Endothelial cell of umbilical vein (primary cell): ENCODE data around the gene TRAF7. TPM values are rescaled to one million over a fixed set of nuclear protein-coding genes. Genes with fewer than 3 reads are reported as not detected.

ENCODE experiments used
- BruUV-seq: library from RNA; stranded (reverse); fragments of 400-500 nt; replicated peaks from 2 replicates; lab custom pipeline; 2021; lab: Mats Ljungman, UMichigan
- CTCF ChIA-PET: fragments of 300-600, 350-600 bp; sonication (Branson Sonifier 250); formaldehyde crosslinking; loops from one replicate; lab custom pipeline; 2021; ENCODE audit warnings: antibody characterized with exemption, inconsistent platforms; lab: Charles Lee
- POLR2A ChIA-PET: fragments of 300-600, 350-600 bp; sonication (Branson Sonifier 250); formaldehyde crosslinking; loops from one replicate; lab custom pipeline; 2021; ENCODE audit warnings: antibody characterized with exemption, inconsistent platforms; lab: Charles Lee
- DNase-seq: peaks from one replicate; pipeline ENCODE4 v3.0.0-alpha.2; 2011; ENCODE audit warnings: low read depth, low spot score
- FAIRE-seq: peaks from 2 replicates; lab custom pipeline; 2011; peaks lifted over from hg19 to GRCh38; lab: Jason Lieb, UNC
- H2AFZ ChIP-seq: 2 replicates; pipeline ENCODE4 v1.6.0; 2012; ENCODE audit warnings: low read depth, low read length, control low read depth, inconsistent platforms
- H3K27ac ChIP-seq: 2 replicates; pipeline ENCODE4 v1.5.1; 2011; ENCODE audit warnings: low read depth, mild to moderate bottlenecking, control low read depth, low read length, moderate library complexity; ENCODE audit not compliant: insufficient read depth
- H3K27me3 ChIP-seq, 2 experiments: 2 replicates each; pipeline versions ENCODE4 v1.6.0 to v1.6.1; 2011; ENCODE audit warnings: low read length in 2 of 2, mixed read lengths in 1 of 2; ENCODE audit not compliant: control insufficient read depth in 2 of 2, insufficient read depth in 2 of 2
- H3K36me3 ChIP-seq, 2 experiments: 2 replicates in 1 of 2; 3 replicates in 1 of 2; pipeline ENCODE4 v1.5.1; 2011; ENCODE audit warnings: low read length in 2 of 2, mild to moderate bottlenecking in 1 of 2, moderate library complexity in 1 of 2; ENCODE audit not compliant: control insufficient read depth in 2 of 2, insufficient read depth in 2 of 2; ENCODE audit errors: extremely low read depth in 1 of 2
- H3K4me1 ChIP-seq: 3 replicates; pipeline ENCODE4 v1.5.1; 2011; ENCODE audit warnings: mild to moderate bottlenecking, low read length; ENCODE audit not compliant: control insufficient read depth, insufficient read depth; ENCODE audit errors: extremely low read depth
- H3K4me2 ChIP-seq: 2 replicates; pipeline ENCODE4 v1.6.1; 2011; ENCODE audit warnings: low read length, control low read depth, mixed read lengths; ENCODE audit not compliant: insufficient read depth
- H3K4me3 ChIP-seq, 3 experiments: fragments of 200-600 bp in 1 of 3; sonication (generic), shearing (Covaris generic) in 1 of 3; replicated peaks in 1 of 3; 2 replicates each; pipeline ENCODE4 v1.5.1; 2011 to 2016; ENCODE audit warnings: control low read depth in 3 of 3, low read length in 3 of 3, mild to moderate bottlenecking in 2 of 3, inconsistent platforms in 1 of 3, low read depth in 1 of 3, moderate library complexity in 1 of 3; ENCODE audit not compliant: insufficient read depth in 1 of 3
- H3K79me2 ChIP-seq: 2 replicates; pipeline ENCODE4 v1.6.0; 2012; ENCODE audit warnings: low read length, inconsistent platforms; ENCODE audit not compliant: control insufficient read depth, insufficient read depth
- H3K9ac ChIP-seq: replicated peaks from 2 replicates; pipeline ENCODE3; 2011; ENCODE audit warnings: low read length, control low read depth; ENCODE audit not compliant: insufficient read depth; ENCODE audit errors: extremely low read depth
- H3K9me1 ChIP-seq: replicated peaks from 3 replicates; pipeline ENCODE4 v1.6.0; 2011; ENCODE audit warnings: mild to moderate bottlenecking, low read length; ENCODE audit not compliant: control insufficient read depth, insufficient read depth; ENCODE audit errors: extremely low read depth
- H3K9me3 ChIP-seq: replicated peaks from 2 replicates; pipeline ENCODE4 v1.5.1; 2012; ENCODE audit warnings: low read length, inconsistent platforms; ENCODE audit not compliant: control insufficient read depth, insufficient read depth
- H4K20me1 ChIP-seq: replicated peaks from 2 replicates; pipeline ENCODE3; 2011; ENCODE audit warnings: mild to moderate bottlenecking, low read length; ENCODE audit not compliant: control insufficient read depth, insufficient read depth; ENCODE audit errors: extremely low read depth
- EZH2 ChIP-seq: IDR thresholded peaks from 2 replicates; pipeline ENCODE4 v1.6.1; 2012; ENCODE audit warnings: borderline replicate concordance, low read depth, mild to moderate bottlenecking, moderate library complexity, low read length, inconsistent platforms; ENCODE audit not compliant: severe bottlenecking
- FOS ChIP-seq: IDR thresholded peaks from 2 replicates; pipeline ENCODE4 v1.6.1; 2011; ENCODE audit warnings: mild to moderate bottlenecking, low read length, moderate library complexity, borderline replicate concordance; ENCODE audit not compliant: insufficient read depth
- GATA2 ChIP-seq: IDR thresholded peaks from 2 replicates; pipeline ENCODE4 v1.7.0; 2011; ENCODE audit warnings: low read depth, mild to moderate bottlenecking, moderate library complexity, mixed read lengths, low read length; ENCODE audit not compliant: insufficient read length, insufficient read depth
- JUN ChIP-seq: IDR thresholded peaks from 2 replicates; pipeline ENCODE4 v1.6.1; 2011; ENCODE audit warnings: borderline replicate concordance, low read depth; ENCODE audit not compliant: insufficient read length, insufficient read depth
- MYC ChIP-seq: IDR thresholded peaks from one replicate; pipeline ENCODE4 v1.6.1; 2011; ENCODE audit warnings: mild to moderate bottlenecking, low read depth, low read length
- POLR2A ChIP-seq: IDR thresholded peaks from 2 replicates; pipeline ENCODE4 v1.6.1; 2012; ENCODE audit warnings: low read depth, mild to moderate bottlenecking, control low read depth, low read length
- POLR2AphosphoS5 ChIP-seq: IDR thresholded peaks from 2 replicates; pipeline ENCODE4 v1.6.1; 2012; ENCODE audit warnings: low read depth, mild to moderate bottlenecking, control low read depth, low read length, moderate library complexity; ENCODE audit not compliant: insufficient read depth
- dilution Hi-C: fragments of 300-500 bp; cut with MboI; formaldehyde crosslinking; loops from one replicate; pipeline ENCODE4 v1.15.0; 2019; ENCODE audit warnings: low sequenced_read_pairs; ENCODE audit not compliant: extremely low pct_ligation_motif_present
- intact Hi-C: fragments of 100-400 bp; cut with micrococcal nuclease; formaldehyde crosslinking; loops from one replicate; pipeline ENCODE4 v1.10.0; 2022
- polyA plus RNA-seq, 4 experiments: library from polyadenylated mRNA; depleted of rRNA in 3 of 4; stranded (reverse) in 3 of 4; unstranded in 1 of 4; fragments of >200 nt; gene quantifications; 2 replicates each; pipeline versions ENCODE4 v1.2.1 to v1.2.3, GENCODE V29; 2011 to 2012; ENCODE audit warnings: missing spikeins in 1 of 4
- total RNA-seq: library from RNA; stranded (reverse); gene quantifications from 2 replicates; pipeline ENCODE4 v1.2.3, GENCODE V29; 2021
- TF ChIP-seq, protein P1 (sequence below), 2 donors: IDR thresholded peaks; 1 replicate in 1 of 2; 2 replicates in 1 of 2; pipeline ENCODE4 v1.5.1; 2011; ENCODE audit warnings: low read length in 2 of 2, mild to moderate bottlenecking in 2 of 2, moderate library complexity in 2 of 2, control low read depth in 1 of 2, inconsistent platforms in 1 of 2, low read depth in 1 of 2; ENCODE audit not compliant: insufficient read depth in 1 of 2; ENCODE audit errors: extremely low read depth in 1 of 2
- TF ChIP-seq, protein P2 (sequence below): IDR thresholded peaks from 2 replicates; pipeline ENCODE4 v1.6.1; 2011; ENCODE audit not compliant: insufficient read depth, insufficient read length

Gene TRAF7
- total and polyA plus RNA-seq, 2 donors (not counting 3 experiments of a cell fraction or from before 2014, with no cell fraction given) = 141 to 175 TPM

DNA sequence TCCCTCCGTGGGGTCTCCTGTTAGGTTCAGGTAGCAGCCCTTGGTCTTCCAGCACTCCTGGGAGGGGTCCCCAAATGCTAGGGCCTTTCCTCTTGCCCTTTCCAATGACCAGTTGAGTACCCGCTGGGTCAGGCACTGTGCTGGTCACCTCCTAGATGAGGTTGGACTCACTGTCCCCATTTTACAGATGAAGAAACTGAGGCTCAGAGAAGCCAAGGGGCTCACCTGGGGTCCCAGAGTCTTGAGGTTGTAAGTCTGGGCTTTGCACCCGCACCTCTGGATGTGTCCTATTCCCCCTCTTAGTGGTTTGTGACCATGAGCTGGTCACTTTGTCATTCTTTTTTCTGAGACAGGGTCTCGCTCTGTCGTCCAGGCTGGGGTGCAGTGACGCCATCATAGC, 42.2 kb downstream of the TRAF7 start:
- H3K27me3 ChIP-seq = peaks cover 28 to 39% of the 10 kb centered on the region in 2 experiments
- POLR2A ChIA-PET = no interaction called here

DNA sequence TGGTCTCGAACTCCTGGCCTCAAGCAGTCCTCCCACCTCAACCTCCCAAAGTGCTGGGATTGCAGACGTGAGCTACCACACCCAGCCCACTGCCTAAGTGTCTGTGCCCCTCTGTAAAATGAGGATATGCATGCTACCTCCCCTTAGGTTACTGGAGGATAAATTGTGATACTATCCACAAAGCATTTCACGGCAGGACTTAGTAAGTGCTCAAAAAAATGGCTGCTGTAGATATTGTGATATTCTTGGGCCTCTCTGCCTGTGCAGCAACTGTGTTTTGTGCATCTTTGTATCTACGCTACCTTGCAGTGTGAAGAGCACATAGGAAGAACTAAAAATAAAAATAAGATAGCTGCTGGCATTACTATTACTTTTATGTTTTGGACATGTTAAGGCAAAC, 42.7 kb downstream of the TRAF7 start:
- H3K4me1 ChIP-seq = no peaks in the 10 kb centered on the region
- H3K9me3 ChIP-seq = no peaks in the 10 kb centered on the region
- no peaks in the 10 kb centered on the region for H3K9me1 ChIP-seq
- no peak overlapping the region for H3K4me3 ChIP-seq
- H3K79me2 ChIP-seq = no peaks in the 10 kb centered on the region
- CTCF ChIA-PET = interaction anchor here (0.5 kb wide), 1 partner anchor 249 kb away, joined by 3 read pairs; no protein-coding TSS in a partner anchor
- DNase-seq (no peak), FAIRE-seq (no peak)
- H3K27ac ChIP-seq = no peak overlapping the region
- no peak overlapping the region for H2AFZ ChIP-seq
- intact Hi-C loops (loop anchor here (5.0 kb wide), 1 partner anchor 54 kb away; the partner anchor contains the start of gene ECI1), dilution Hi-C loops (no loop called here)
- no peak overlapping the region for H3K9ac ChIP-seq
- TF ChIP-seq, protein P1, sequence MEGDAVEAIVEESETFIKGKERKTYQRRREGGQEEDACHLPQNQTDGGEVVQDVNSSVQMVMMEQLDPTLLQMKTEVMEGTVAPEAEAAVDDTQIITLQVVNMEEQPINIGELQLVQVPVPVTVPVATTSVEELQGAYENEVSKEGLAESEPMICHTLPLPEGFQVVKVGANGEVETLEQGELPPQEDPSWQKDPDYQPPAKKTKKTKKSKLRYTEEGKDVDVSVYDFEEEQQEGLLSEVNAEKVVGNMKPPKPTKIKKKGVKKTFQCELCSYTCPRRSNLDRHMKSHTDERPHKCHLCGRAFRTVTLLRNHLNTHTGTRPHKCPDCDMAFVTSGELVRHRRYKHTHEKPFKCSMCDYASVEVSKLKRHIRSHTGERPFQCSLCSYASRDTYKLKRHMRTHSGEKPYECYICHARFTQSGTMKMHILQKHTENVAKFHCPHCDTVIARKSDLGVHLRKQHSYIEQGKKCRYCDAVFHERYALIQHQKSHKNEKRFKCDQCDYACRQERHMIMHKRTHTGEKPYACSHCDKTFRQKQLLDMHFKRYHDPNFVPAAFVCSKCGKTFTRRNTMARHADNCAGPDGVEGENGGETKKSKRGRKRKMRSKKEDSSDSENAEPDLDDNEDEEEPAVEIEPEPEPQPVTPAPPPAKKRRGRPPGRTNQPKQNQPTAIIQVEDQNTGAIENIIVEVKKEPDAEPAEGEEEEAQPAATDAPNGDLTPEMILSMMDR (IDR thresholded peaks at IDR 0.05; ENCODE audit: extremely low read depth in 1 of 2, insufficient read depth in 1 of 2, low read depth in 1 of 2, low read length in 2 of 2) = no peak
- TF ChIP-seq POLR2A (no peak), JUN (no peak), MYC (no peak), EZH2 (no peak), POLR2AphosphoS5 (no peak), GATA2 (no peak), FOS (no peak)
- TF ChIP-seq, protein P2, sequence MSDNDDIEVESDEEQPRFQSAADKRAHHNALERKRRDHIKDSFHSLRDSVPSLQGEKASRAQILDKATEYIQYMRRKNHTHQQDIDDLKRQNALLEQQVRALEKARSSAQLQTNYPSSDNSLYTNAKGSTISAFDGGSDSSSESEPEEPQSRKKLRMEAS = no peak
- H3K27me3 ChIP-seq = peaks cover 28 to 39% of the 10 kb centered on the region in 2 experiments
- H3K4me2 ChIP-seq = no peak overlapping the region
- no peaks in the 10 kb centered on the region for H3K36me3 ChIP-seq
- no TSS peak for BruUV-seq
- POLR2A ChIA-PET = no interaction called here
- no peaks in the 10 kb centered on the region for H4K20me1 ChIP-seq

More for the DNA sequence above, 42.2 kb downstream of the TRAF7 start:
- no peak overlapping the region for H3K4me2 ChIP-seq
- no peak overlapping the region for H3K4me3 ChIP-seq
- H3K79me2 ChIP-seq = no peaks in the 10 kb centered on the region
- H3K9ac ChIP-seq = no peak overlapping the region
- BruUV-seq = no TSS peak
- no peaks in the 10 kb centered on the region for H4K20me1 ChIP-seq
- no peak overlapping the region for H3K27ac ChIP-seq
- H2AFZ ChIP-seq = no peak overlapping the region
- H3K4me1 ChIP-seq = no peaks in the 10 kb centered on the region
- dilution Hi-C loops (no loop called here), intact Hi-C loops (loop anchor here (5.0 kb wide), 1 partner anchor 55 kb away; the partner anchor contains the start of gene ECI1)
- no peak for DNase-seq
- no peaks in the 10 kb centered on the region for H3K9me1 ChIP-seq
- FAIRE-seq = no peak
- no peaks in the 10 kb centered on the region for H3K36me3 ChIP-seq
- CTCF ChIA-PET = no interaction called here
- TF ChIP-seq EZH2 (no peak), POLR2A (no peak), MYC (no peak)
- H3K9me3 ChIP-seq = no peaks in the 10 kb centered on the region
